Gastroesophageal sphincter (tissue), 3 donors: Measurements from ENCODE around the gene CDH23.

Source experiments
- EP300 ChIP-seq: sonication (generic); formaldehyde crosslinking; IDR thresholded peaks from one replicate; pipeline ENCODE4 v1.6.1; 2017; ENCODE audit warnings: antibody characterized with exemption, mild to moderate bottlenecking
- POLR2A ChIP-seq, 2 donors: fragments of 450-650 bp; IDR thresholded peaks; one replicate each; pipeline ENCODE4 v1.6.1; 2017; ENCODE audit warnings: antibody characterized with exemption in 2 of 2, mild to moderate bottlenecking in 2 of 2, moderate library complexity in 1 of 2
- POLR2AphosphoS5 ChIP-seq: sonication (generic); formaldehyde crosslinking; IDR thresholded peaks from one replicate; pipeline ENCODE4 v1.6.1; 2017; ENCODE audit warnings: antibody characterized with exemption
- TF ChIP-seq, protein P1 (sequence below), 4 experiments: fragments of 200-600 bp in 2 of 4; fragments of 450-650 bp in 2 of 4; sonication (generic) in 1 of 4; IDR thresholded peaks; one replicate each; pipeline ENCODE4 v1.5.1; 2017 to 2019; ENCODE audit warnings: antibody characterized with exemption in 4 of 4, mild to moderate bottlenecking in 2 of 4, moderate library complexity in 2 of 4

DNA sequence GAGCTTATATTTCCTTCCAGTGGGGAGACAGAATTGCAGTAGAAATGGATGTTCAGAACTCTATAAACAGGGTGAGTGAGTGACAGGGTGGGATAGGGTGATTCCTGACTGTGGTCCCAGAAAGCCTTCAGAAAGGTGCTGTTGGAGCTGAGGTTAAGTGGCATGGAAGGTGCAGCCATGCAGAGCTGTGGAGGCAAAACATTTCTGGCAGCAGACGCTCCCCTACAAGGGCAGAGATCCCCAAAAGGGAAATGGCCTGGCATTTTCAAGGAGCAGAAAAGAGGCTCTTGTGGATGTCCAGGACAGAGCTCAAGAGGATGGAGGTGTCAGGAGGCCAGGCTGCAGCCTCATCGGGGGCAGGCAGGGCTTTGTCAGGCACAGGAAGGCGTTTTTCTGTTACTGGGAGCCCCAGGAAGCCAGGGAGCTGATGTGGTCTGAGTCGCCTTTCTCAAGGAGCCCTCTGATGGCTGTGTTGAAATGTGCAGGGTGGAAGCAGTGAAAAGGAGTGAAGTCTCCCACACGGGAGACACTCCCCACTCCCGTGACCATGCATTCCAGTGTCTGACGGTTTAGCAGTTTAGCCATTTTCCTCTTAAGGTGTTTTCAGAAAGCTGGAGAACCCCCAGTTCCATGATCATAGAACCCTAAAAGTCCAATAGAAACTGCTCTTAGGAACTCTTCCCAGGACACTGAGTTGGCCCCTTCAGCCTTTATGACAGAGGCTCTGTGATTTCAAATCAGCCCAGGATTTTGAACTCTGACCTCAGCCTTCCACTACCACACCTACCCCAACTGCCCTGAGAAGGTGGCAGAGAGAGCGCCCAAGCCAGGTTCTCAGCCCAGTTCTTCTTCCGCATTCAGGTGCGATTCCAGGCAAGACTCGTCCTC, 226.6 kb downstream of the CDH23 start:
- TF ChIP-seq, protein P1, sequence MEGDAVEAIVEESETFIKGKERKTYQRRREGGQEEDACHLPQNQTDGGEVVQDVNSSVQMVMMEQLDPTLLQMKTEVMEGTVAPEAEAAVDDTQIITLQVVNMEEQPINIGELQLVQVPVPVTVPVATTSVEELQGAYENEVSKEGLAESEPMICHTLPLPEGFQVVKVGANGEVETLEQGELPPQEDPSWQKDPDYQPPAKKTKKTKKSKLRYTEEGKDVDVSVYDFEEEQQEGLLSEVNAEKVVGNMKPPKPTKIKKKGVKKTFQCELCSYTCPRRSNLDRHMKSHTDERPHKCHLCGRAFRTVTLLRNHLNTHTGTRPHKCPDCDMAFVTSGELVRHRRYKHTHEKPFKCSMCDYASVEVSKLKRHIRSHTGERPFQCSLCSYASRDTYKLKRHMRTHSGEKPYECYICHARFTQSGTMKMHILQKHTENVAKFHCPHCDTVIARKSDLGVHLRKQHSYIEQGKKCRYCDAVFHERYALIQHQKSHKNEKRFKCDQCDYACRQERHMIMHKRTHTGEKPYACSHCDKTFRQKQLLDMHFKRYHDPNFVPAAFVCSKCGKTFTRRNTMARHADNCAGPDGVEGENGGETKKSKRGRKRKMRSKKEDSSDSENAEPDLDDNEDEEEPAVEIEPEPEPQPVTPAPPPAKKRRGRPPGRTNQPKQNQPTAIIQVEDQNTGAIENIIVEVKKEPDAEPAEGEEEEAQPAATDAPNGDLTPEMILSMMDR (IDR thresholded peaks at IDR 0.05), result peak in 3 of 4 experiments; percentile 33 to 55 (median 40)
- TF ChIP-seq EP300 (no peak), POLR2A (IDR thresholded peaks at IDR 0.05) (no peak), POLR2AphosphoS5 (no peak)
